ENCODE measurements around the gene BMAL2. TPM values are rescaled to one million over a fixed set of nuclear protein-coding genes. Genes with fewer than 3 reads are reported as not detected.

The BMAL2 gene
- polyA plus RNA-seq, 2 of the 4 experiments (the other 2 are of a cell fraction) = 13.5 to 23.1 TPM

GRCh38 chr12:27367078-27367477 is 34.4 kb downstream of the BMAL2 start:
- TF ChIP-seq MAX (IDR thresholded peaks at IDR 0.05) (no peak), ATOH8 (CRISPR knock-in tag; IDR thresholded peaks at IDR 0.05; ENCODE audit: low read depth) (no peak), EHMT2 (IDR thresholded peaks at IDR 0.05; ENCODE audit: low read depth) (no peak), FOXS1 (CRISPR knock-in tag; IDR thresholded peaks at IDR 0.05) (no peak), HEYL (CRISPR knock-in tag; IDR thresholded peaks at IDR 0.05) (no peak), SREBF2 (IDR thresholded peaks at IDR 0.05) (no peak), ELK1 (IDR thresholded peaks at IDR 0.05; ENCODE audit: low read depth, low read length) (no peak), RFX5 (IDR thresholded peaks at IDR 0.05) (no peak), NR3C1 (IDR thresholded peaks at IDR 0.05) (no peak), ESRRA (IDR thresholded peaks at IDR 0.05; ENCODE audit: borderline replicate concordance, low read length) (no peak), HOXB5 (CRISPR knock-in tag; IDR thresholded peaks at IDR 0.05) (no peak), USF2 (IDR thresholded peaks at IDR 0.05) (no peak)
- no peak overlapping the region for H3K4me2 ChIP-seq
- DNase-seq (ENCODE audit: low read depth in 1 of 2, low spot score in 1 of 2) = no peak
- peaks cover 6% of the 10 kb centered on the region; the same call in 1 of the 3 replicates for H3K4me1 ChIP-seq
- no peak overlapping the region for H3K4me3 ChIP-seq
- POLR2A ChIA-PET = no interaction called here
- 77% methylated on average over 6 of the region's 6 CpGs for WGBS (ENCODE audit: missing lambda C conversion rate)
- no peak for ATAC-seq
- H3K9me3 ChIP-seq = no peaks in the 10 kb centered on the region
- no peak overlapping the region for H3K27ac ChIP-seq
- FAIRE-seq = no peak
- CTCF ChIA-PET = interaction anchor here (1.1 to 1.3 kb wide), 2 partner anchors 9 to 17 kb away, joined by 3 read pairs; no protein-coding TSS in a partner anchor

GRCh38 chr12:27382171-27382795 is 49.6 kb downstream of the BMAL2 start:
- DNase-seq (ENCODE audit: low read depth in 1 of 2, low spot score in 1 of 2) (no peak), ATAC-seq (no peak)
- CTCF ChIA-PET = interaction anchor here (1.0 to 2.1 kb wide), 9 partner anchors 9 to 366 kb away, joined by 3 to 7 read pairs (median 4); no protein-coding TSS in a partner anchor

More at GRCh38 chr12:27382171-27382795, 49.6 kb downstream of the BMAL2 start:
- Histone ChIP-seq H3K4me1 (peaks cover 13% of the 10 kb centered on the region; the same call in 2 of the 3 replicates), H3K9me3 (no peaks in the 10 kb centered on the region), H3K27ac (no peak overlapping the region), H3K4me3 (no peak overlapping the region), H3K4me2 (no peak overlapping the region)
- no peak for FAIRE-seq
- POLR2A ChIA-PET = no interaction called here
- WGBS (ENCODE audit: missing lambda C conversion rate) = 84% methylated on average over 9 of the region's 9 CpGs
- no peak for TF ChIP-seq MAZ (IDR thresholded peaks at IDR 0.05; ENCODE audit: borderline replicate concordance, low read depth, low read length)
- no peak for TF ChIP-seq KDM5A (IDR thresholded peaks at IDR 0.05)
- TF ChIP-seq JUNB (IDR thresholded peaks at IDR 0.05) = no peak
- no peak for TF ChIP-seq ATOH8 (CRISPR knock-in tag; IDR thresholded peaks at IDR 0.05; ENCODE audit: low read depth)
- TF ChIP-seq RCOR1 (IDR thresholded peaks at IDR 0.05; ENCODE audit: low read depth, low read length) = no peak
- no peak for TF ChIP-seq E2F6 (IDR thresholded peaks at IDR 0.05; ENCODE audit: borderline replicate concordance, low read depth)
- no peak for TF ChIP-seq POLR2AphosphoS2 (conservative IDR thresholded peaks at IDR 0.05; ENCODE audit: low read length)
- TF ChIP-seq ELK1 (IDR thresholded peaks at IDR 0.05; ENCODE audit: low read depth, low read length) = no peak
- no peak for TF ChIP-seq EP300 (IDR thresholded peaks at IDR 0.05)
- TF ChIP-seq HOXA7 (CRISPR knock-in tag; IDR thresholded peaks at IDR 0.05) = no peak
- no peak for TF ChIP-seq SMC3 (IDR thresholded peaks at IDR 0.05)
- no peak for TF ChIP-seq GATA3 (IDR thresholded peaks at IDR 0.05; ENCODE audit: borderline replicate concordance)
- no peak for TF ChIP-seq NFE2L2 (conservative IDR thresholded peaks at IDR 0.05; ENCODE audit: low read length)
- no peak for TF ChIP-seq USF2 (IDR thresholded peaks at IDR 0.05)
- no peak for TF ChIP-seq ZSCAN20 (CRISPR knock-in tag; IDR thresholded peaks at IDR 0.05)
- no peak for TF ChIP-seq NR3C1 (IDR thresholded peaks at IDR 0.05)
- no peak for TF ChIP-seq CHD4 (IDR thresholded peaks at IDR 0.05; ENCODE audit: borderline replicate concordance)
- TF ChIP-seq RARB (CRISPR knock-in tag; IDR thresholded peaks at IDR 0.05) = no peak
